T-helper 2 cell (primary cell): ENCODE data around the gene TUBGCP6.

Experiments used
- DNase-seq, 5 experiments: peaks; one replicate each; pipeline versions ENCODE4 v3.0.0 to v3.0.0-alpha.2; 2012 to 2022

TUBGCP6 gene

DNA sequence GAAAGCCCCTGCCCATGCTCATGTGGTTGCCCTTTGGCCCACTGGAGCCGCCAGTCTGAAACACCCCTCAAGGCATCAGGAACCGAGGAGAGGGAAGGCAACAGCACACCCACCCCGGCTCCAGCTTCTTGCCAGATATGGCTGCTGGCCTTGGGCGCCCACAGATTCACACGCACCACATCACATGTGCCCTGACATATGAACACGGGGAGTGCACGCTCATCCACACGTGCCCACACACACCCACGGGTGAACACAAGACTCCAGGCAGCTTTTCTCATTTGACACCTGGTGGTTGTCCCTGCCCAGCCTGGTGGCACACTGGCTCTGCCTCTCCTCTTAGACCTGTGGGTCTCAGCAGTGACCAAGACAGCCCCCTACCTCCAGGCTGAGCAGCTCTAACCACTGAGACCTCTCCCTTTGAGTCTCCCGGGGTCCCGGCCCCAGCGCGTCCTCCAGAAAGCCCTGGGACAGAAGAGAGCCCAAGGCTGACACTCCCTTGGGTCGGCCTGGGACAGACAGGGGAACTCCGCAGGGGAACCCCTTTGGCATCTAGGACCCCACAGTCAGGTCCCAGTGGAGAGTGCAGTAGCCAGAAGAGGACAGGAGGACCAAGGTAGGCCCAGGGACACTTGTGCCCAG is 19.4 kb upstream of the TUBGCP6 start:
- DNase-seq = no peak

DNA sequence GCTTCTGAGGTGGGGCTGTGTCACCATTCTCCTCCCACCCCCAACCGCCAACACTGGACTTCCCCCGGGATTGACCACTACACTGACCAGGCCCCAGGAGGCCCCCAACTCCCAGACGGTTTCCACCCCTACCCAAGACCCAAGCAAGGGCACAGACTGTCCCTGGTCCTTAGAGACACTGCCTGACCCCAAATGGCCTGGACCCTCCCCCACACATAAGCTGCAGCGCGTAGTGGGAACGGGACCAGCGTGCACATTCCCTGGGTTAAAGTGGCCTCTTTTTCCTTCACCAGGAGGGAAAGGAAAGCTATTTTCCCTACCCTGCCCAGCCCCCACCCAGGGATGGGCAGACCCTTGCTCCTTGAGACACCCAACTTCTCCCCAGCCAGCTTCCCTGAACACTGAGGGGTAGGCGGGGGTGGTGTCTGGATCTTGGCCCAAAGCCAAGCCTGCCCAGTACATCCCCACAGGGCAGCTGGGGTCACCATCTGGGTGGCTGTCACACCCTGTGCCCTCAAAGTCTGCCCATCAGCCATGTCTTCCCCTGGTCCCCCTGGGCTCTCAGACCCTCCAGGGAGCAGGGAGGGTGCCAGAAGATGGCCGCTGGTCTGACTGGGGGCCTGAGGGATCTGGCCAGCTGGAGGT is 18.3 kb upstream of the TUBGCP6 start:
- DNase-seq = no peak

DNA sequence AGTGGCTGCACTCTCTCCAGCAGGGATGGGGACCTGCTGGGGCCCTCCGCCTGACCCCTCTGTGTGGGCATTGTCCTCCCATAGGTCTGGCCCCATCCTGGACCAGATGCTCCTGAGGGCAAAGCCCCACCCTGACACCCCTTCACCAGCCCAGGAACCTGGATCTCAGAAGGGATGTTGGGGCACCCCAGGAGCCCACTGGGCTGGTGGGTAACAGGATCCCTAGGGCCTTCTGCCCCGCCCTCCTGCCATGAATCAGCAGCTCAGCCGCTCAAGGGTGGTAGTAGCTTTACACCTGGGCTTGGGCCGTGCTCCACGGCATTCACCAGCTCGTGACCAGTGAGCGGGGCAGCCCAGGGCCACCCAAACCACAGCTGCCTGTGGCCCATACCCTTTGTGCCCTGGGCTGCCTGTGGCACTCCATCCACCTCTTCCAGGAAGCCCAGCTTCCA is 17.7 kb upstream of the TUBGCP6 start:
- no peak for DNase-seq

DNA sequence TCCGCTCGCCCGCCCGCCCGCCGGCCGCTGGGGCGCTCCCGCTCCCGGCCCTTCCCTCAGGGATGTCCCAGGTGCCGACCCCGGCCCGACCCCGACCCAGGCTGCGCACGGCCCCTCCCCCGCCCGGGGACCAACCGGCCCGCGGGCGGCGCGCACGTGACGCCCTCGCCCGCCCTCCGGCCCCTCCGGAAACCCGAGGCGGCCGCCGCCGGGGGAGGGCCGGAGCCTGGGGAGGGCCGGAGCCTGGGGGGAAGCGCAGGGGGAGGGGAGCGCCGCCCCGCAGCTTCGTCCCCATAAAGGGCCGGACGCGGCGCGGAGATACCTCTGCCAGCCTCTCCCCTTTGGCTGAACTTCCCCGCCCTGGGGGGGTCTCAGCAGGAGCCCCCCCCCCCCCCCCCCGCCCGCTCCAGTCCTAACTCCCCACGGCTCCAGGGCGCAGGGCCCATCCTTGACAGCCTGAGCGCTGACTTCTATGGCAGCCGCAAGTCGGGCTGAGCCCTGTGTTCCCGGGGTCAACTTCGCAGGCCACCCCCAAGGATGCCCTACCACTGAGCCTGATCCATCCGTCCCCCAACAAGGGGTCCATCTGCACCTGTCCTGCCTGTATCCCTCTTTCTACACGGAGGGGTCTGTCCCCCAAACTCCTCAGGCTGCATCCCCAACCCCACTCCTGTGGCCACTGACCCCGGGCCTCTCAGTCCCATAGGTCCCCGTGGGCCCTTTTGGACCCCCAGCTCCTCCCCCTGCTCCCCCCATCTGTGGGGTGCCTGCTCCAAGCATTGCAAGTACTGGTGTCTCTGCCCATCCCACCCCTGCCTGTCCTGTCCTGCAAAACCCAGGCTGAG is 17.0 kb upstream of the TUBGCP6 start, which contains the start of gene MAPK12:
MAPK12 (minus strand) TSS at position 69 of the 845 bp plus-strand sequence. CDS start 174 bp downstream, outside the sequence.
- no peak for DNase-seq

DNA sequence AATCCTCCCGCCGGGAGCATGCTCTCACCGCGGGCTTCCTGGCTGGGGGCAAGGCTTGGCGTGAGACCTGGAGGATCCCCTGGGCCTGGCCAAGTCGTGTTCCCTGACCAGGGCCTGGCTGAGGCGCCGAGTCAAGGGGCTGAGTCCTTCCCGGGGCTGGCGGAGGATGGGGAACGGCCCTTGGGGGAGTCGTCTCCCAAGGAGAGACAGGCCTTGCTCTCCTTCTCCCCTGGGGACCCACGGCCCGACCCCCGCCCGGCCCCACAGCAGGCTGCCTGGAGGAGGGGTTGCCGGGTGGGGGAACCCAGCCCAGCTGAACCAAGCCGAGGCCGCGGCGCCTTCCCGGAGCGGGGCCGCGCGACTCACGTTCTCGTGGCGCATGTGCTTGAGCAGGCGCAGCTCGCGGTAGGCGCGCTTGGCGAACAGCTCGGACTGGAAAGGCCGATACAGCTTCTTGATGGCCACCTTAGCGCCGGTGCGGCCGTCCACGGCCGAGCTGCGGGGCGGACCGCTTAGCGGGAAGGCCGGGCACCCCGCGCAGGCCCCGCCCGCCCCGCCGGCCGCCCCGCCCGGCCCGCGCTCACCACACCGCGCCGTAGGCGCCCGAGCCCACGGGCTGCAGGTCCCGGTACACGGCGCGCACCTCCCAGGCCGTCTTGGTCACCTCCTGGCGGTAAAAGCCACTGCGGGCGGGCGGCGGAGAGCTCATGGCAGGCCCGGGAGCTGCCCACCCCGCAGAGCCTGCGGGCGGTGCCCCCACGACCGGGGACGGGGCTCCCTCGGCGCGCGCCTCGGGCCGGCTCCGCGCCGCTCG is 16.2 kb upstream of the TUBGCP6 start:
- DNase-seq = peak in 1 of 5 experiments; percentile 52

DNA sequence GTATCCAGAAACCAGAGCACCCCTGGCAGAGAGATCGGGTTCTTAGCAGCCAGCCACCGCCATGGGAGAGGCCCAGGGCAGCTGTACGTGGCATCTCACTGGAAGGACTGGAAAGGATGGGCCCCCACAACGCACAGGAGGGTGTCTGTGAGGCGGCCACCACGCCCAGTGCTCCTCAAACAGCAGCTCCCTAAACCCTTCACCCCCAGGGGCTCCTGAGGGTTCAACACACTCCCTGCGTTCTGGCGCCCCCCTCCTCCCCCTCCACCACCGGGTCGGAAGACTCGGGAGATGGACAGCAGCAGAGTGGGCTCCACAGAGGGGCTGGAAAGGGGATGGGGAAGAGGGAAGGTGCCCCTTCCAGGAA is 15.6 kb upstream of the TUBGCP6 start:
- DNase-seq = no peak

DNA sequence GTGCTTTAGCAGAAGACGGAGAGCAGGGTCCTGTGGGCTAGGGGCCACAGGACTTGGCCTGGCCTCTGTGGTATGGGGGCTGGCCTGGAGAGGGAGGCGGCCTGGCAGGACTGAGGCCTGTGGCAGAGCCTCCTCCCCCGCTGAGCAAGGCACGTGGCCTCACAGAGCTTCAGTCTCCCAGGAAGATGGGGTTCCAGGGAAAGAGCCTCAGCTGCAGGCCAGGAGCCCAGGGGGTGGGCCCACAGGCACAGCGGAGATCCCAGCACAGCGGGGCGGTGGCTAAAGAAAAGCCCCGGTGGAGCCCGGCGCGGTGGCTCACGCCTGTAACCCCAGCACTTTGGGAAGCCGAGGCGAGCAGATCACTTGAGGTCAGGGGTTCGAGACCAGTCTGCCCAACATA is 14.5 kb upstream of the TUBGCP6 start:
- no peak for DNase-seq

DNA sequence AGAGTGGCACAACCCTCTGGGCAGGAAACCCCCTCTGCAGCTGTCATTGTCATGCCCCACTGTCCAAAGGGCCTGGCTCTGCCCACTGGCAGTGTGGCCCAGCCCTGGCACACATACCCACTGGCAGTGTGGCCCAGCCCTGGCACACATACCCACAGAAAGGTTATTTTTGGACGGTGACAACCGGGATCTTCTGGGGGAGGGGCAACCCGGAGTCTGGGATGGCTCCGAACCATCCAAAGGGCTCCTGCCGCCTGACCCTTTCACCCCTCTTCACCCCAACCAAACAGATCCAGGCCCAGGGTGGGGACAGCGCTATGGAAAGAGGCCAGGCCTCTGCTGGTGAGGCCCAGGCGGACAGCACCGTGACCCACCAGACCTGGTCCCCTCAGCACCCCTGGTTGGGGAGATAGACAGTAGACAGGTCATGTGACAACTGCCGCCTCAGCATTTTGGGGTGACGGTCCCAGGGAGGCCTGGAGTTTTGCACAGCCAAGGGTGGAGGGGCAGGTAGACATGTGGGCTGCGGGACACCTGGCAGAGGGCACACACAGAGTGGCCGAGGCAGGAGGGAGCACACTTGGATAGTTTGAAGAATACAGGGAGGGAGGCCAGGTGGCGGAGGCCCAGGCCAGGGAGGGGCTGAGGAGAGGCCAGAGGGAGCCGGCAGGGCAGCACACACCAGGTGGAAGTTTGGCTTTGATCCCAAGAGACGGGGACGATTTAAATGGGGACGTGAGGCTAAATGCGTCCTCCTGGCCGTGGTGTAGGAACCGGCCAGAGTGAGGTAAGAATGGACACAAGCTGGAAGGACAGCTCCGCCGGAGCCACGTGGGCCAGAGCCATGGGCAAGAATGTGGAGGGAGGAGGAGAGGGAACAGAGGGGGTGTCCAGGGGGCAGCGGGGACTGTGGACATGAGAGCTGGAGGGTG is 13.8 kb upstream of the TUBGCP6 start:
- DNase-seq = no peak

DNA sequence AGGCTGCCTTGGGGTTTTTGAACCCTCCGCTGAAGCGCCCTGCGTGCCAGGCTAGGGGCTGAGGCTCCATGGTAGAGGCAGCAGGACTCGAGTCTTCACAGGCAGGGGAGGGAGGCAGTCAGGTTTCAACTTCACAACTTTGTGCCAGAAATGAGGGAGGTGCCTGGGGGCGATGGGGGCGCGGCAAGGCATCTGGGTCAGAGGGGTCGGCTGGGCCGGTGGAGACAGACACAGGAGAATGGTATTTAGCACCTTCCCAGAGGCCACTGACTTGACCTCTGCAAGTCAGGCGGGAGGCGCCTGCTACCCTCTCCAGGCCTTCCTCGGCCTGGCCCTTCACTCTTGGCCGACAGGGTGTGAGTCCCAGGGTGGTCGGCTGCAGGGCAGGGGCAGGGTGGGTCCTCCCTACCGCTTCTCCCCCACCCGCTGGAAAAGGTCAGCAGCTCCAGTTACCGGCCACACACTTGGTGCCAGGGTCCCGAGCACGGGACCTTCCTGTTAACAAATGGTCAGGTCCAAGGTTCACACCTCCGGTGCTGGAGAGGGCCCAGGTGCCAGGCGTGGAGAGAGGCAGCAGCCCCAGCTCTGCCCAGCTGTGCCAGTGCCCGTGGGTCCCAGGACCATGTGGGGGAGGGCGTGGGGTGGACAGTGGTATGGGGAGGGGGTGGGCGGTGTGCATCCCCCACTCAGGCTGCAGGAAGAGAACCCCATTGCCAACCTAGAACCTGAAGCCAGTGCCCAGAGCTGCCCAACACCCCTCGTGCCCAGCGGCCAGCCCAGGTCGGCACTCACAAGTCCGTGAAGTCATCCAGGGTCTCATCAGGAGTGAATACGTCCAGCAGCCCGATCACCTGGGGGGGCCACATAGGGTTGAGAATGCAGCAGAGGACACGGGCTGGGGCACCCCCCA is 12.9 kb upstream of the TUBGCP6 start:
- no peak for DNase-seq

DNA sequence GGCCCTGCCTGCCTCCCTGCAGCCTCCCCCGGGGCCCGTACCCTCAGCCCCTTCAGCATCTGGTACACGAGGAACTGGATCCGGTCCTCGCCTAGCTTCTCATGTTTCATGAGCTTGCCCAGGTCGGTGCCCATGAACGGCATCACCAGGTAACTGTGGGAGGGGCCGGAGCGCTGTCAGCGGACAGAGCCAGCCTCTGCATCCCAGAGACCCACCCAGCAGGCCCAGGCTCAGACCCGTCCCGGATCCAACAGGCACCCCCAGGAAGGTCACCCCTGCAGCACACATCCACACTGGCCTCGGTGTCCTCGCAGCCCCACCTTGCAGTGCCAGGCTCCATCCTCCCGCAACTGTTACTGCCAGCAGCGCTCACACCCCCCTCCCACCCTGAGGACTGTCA is 12.2 kb upstream of the TUBGCP6 start:
- no peak for DNase-seq

DNA sequence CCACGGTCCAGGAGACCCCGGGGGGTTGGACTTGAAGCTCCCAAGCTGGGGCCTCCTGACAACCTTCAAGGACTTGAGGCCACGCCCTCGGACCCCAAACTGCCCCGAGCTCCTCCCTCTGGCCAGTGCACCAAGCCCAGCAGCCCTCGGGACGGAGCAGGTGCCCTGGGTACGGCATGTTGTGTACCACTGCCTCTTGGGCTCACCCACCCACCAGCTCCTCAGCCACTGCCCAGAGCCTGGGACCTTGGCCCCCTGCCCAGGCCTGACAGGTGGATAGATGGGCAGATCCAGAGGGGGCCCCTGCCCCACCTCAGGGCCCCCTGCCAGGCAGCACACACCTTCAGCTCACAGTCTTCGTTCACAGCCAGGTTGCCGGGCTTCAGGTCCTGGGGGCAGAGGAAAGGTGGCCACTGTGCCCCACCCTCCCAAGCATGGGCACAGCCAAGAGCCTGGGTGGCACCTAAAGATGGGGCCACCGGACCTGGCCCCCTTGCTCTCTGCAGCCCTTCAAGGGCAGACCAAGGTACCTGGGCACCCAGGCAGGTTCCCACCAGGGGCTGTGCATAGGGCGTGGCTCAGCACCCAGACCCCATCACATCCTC is 11.5 kb upstream of the TUBGCP6 start:
- DNase-seq = no peak

DNA sequence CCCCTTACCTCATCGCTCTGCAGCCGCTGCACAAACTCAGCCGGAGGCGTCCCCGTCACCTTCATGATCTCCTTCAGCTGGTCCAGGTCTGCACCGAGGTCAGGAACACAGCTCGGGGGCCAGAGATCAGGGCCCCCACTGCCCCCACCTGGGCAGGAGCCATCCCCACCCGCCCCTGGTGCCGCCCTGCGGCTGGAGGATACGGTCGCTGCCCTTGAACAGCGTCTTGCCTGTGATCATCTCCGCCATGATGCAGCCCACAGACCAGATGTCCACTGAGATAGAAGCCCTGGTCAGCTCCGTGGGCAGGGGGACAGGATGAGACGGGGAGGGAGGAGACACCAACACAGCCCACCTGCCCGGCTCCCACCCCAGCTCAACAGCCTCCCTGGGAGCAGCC is 10.8 kb upstream of the TUBGCP6 start:
- no peak for DNase-seq

DNA sequence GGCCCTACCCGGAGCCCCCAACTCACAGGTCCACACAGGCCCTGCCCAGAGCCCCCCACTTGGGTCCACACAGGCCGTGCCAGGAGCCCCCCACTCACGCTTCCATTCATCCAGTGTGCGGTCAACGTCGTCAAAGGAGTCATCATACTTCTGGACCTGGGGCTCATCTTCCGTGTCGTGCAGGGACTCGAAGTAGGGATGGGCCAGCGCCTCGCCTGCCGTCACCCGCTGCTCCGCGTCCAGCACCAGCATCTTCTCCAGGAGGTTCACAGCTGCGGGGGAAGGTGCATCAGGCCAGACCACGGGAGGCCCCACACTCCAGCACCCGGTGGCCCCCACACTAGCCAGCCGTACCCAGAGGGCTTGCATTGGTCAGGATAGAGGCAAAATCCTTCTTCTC is 10.3 kb upstream of the TUBGCP6 start:
- DNase-seq = no peak

DNA sequence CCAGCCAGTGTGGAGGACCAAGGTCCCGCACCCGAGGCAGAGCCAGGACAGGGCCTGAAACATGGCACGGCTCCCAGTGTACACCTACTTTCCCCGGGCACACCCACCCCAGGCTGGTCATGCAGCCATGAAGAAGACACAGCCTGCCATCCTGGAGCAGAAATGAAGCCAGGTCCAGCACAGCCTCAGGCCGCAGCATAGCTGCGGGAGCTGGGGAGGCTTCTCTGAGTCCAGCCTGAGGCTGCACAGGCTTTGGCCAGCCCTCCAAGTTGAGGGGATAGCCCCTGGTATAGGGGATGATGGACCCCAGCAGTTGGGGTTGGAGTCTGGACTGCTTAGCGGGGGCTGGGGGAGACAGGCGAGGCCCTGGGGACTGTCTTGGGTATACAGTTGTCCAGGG is 9.1 kb upstream of the TUBGCP6 start:
- no peak for DNase-seq

DNA sequence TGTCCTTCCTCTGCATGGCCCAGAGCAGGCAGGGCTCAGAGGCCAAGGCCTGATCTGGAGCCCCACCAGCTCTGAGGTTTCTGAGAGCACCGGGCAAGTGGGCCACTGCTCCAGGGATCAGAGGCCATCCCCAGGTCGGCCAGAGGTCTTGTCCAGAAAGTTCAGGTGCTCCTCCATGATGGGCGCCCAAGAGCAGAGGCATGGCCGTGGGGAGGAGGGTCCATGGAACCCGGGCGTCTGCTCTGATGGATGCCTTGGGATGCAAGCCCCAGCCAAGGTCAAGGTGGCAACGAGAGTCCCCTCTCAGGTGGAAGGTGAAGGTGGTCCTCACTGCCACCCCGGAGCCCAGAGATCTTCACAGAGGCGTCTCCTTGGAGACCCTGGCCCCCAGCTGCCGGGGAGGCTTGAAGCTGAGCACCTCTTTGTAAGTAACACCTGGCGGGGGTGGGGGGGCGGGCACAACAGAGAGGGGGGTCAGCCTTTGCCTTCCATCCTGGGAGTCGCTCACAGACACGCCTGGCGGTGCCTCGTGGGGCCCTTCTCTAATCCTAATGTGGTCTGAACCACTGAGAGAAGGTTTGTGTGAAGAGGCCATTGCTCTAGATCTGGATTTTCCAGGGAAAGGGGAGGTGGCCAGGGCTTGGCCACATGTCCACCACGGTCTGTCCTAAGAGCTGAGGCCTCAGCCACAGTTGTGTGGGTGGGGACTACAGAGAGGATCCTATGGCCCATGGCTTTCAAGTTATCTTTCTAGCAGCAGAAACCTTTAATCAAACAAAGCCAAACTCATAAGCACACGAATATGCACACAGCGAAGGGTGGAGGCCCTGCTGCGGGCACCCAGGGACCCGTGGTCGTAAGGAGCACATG is 8.5 kb upstream of the TUBGCP6 start:
- DNase-seq = no peak

DNA sequence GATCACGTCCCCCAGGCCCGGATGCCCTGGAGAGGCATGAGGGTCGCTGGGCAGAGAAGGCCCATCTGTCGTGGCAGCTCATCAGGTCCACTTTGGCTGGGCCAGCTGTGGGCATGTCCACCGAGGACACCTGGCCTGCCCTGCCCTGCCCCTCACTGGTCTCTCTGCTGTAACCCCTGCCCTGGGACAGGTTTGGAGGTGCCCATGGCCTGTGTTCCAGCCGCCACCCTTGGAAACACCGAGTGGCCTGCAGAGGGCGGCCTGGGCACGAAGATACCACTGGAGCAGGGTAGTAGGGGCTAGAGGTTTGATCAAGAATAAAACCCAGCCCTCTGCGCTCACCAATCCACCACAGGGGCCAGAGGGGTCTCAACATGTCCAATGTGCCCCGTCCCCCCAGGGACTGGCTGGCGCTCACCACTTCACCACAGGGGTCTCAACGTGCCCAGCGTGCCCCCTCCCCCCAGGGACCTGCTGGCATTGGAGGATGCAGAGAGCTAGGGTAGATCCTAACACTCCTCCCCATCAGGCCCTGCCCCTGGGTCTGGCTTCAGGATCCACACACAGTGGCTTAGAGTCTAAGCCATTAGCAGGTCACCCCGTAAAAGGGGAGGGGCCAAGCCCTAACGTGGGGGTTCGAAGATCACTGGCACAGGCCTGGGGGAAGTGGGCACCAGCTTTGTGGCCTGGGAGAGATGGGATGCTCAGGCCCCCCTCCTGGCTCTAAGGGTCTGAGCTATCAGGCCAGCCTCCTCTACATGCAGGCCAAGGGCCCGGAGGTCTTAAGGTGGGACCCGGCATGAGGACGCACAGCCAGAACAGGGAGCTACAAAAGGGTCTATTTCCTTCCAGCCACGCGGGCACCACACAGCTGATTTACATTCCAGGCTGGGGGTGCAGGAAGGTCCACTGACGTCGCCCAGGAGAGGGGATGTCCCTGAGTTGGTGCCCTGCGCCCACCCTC is 7.5 kb upstream of the TUBGCP6 start:
- peak in 4 of 5 experiments; percentile 50 to 70 (median 56) for DNase-seq

DNA sequence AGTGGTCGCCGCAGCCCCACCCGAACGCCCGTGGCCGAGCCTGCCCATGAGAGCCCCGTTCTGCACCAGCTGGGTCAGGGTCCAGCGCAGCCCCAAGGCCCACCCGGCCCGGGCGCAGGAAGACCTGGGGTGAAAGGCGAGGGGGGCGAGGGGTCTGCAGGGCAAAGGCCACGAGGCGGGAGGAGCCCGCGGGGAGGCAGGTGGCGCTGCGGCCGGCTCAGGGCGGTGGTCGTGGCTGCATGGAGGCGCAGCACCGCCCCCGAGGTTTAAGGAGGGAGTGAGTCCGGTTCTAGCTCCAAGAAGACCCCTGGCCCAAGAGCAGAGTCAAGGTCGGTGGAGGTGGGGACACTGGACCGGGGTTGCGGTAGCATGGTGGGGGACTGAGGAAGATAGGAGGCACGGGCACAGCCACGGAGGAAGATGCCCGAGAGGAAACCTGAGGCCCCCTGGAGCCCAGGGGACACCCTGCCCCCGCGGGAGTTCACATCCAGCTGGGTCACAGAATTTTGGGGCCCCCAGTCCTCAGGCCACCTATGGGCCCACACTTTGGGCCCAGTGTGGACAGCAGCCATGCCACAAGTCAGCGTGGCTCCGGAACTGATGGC is 6.8 kb upstream of the TUBGCP6 start:
- no peak for DNase-seq
